WTC11 (cell line): Measurements from ENCODE around the gene GCSAML.

Experiments
- ATF1 ChIP-seq: sonication (generic); formaldehyde crosslinking; IDR thresholded peaks from 2 replicates; pipeline ENCODE4 v1.8.1; 2023; ENCODE audit warnings: mild to moderate bottlenecking, moderate library complexity, missing genetic modification reagents
- CREB1 ChIP-seq: sonication (generic); formaldehyde crosslinking; IDR thresholded peaks from 2 replicates; pipeline ENCODE4 v1.8.0; 2023; ENCODE audit warnings: mild to moderate bottlenecking, missing genetic modification reagents
- GABPB1 ChIP-seq: sonication (generic); formaldehyde crosslinking; IDR thresholded peaks from 2 replicates; pipeline ENCODE4 v1.8.1; 2023; ENCODE audit warnings: mild to moderate bottlenecking, missing genetic modification reagents
- GRHL2 ChIP-seq: fragments of 250-450 bp; sonication (Bioruptor Pico); IDR thresholded peaks from 2 replicates; pipeline ENCODE4 v1.8.0; 2022; ENCODE audit warnings: mild to moderate bottlenecking, moderate library complexity; ENCODE audit not compliant: insufficient replicate concordance, severe bottlenecking
- JUN ChIP-seq: sonication (generic); formaldehyde crosslinking; IDR thresholded peaks from 2 replicates; pipeline ENCODE4 v1.8.0; 2023; ENCODE audit warnings: mild to moderate bottlenecking, missing genetic modification reagents
- RELA ChIP-seq: sonication (generic); formaldehyde crosslinking; IDR thresholded peaks from 2 replicates; pipeline ENCODE4 v1.8.1; 2022; ENCODE audit warnings: missing genetic modification reagents, mild to moderate bottlenecking, borderline replicate concordance
- TF ChIP-seq, protein P1 (sequence below): fragments of 250-450 bp; sonication (Bioruptor Pico); IDR thresholded peaks from 2 replicates; pipeline ENCODE4 v2.1.2; 2022; ENCODE audit warnings: mild to moderate bottlenecking, moderate library complexity
- TF ChIP-seq, protein P2 (sequence below): sonication (generic); formaldehyde crosslinking; IDR thresholded peaks from 2 replicates; pipeline ENCODE4 v1.8.1; 2022; ENCODE audit warnings: low read depth, missing genetic modification reagents, borderline replicate concordance
- TF ChIP-seq, protein P3 (sequence below): fragments of 200-600 bp; IDR thresholded peaks from 2 replicates; pipeline ENCODE4 v1.8.0; 2022; ENCODE audit warnings: antibody characterized with exemption
- TF ChIP-seq, protein P4 (sequence below): sonication (generic); formaldehyde crosslinking; IDR thresholded peaks from 2 replicates; pipeline ENCODE4 v1.8.0; 2022; ENCODE audit warnings: mild to moderate bottlenecking, missing genetic modification reagents
- TF ChIP-seq, protein P5 (sequence below): fragments of 250-450 bp; sonication (Bioruptor Pico); IDR thresholded peaks from 2 replicates; pipeline ENCODE4 v1.9.0; 2021; ENCODE audit warnings: mild to moderate bottlenecking
- TF ChIP-seq, protein P6 (sequence below): sonication (generic); formaldehyde crosslinking; IDR thresholded peaks from 2 replicates; pipeline ENCODE4 v1.8.1; 2022; ENCODE audit warnings: mild to moderate bottlenecking, missing genetic modification reagents, moderate library complexity, borderline replicate concordance
- TF ChIP-seq, protein P7 (sequence below): sonication (generic); formaldehyde crosslinking; IDR thresholded peaks from 2 replicates; pipeline ENCODE4 v1.8.1; 2022; ENCODE audit warnings: mild to moderate bottlenecking, moderate library complexity, missing genetic modification reagents

DNA sequence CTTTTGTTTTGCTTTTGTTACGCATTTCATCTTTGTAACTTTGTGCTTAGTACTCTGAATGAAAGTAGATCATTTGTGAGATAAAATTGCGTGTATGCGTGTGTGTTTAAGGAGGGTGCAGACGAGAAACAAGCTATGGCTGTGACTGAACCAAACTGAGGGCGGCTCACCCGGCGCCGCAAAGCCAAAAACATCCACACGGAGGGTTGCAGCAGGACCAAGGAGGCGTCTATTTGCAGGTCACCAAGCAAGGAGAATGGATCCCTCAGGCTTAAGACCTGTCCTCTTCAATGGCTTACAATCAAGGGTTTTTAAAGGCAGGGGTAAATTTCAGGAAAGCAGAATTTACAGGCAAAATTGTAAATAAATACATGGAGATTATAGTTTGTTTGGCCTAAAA, 12.8 kb downstream of the GCSAML start:
- TF ChIP-seq, protein P1, sequence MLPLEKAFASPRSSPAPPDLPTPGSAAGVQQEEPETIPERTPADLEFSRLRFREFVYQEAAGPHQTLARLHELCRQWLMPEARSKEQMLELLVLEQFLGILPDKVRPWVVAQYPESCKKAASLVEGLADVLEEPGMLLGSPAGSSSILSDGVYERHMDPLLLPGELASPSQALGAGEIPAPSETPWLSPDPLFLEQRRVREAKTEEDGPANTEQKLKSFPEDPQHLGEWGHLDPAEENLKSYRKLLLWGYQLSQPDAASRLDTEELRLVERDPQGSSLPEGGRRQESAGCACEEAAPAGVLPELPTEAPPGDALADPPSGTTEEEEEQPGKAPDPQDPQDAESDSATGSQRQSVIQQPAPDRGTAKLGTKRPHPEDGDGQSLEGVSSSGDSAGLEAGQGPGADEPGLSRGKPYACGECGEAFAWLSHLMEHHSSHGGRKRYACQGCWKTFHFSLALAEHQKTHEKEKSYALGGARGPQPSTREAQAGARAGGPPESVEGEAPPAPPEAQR (CRISPR knock-in tag) = no peak
- TF ChIP-seq GABPB1 (CRISPR knock-in tag) (no peak), RELA (no peak), CREB1 (CRISPR knock-in tag) (no peak), ATF1 (CRISPR knock-in tag) (no peak), JUN (no peak), GRHL2 (no peak)
- TF ChIP-seq, protein P2, sequence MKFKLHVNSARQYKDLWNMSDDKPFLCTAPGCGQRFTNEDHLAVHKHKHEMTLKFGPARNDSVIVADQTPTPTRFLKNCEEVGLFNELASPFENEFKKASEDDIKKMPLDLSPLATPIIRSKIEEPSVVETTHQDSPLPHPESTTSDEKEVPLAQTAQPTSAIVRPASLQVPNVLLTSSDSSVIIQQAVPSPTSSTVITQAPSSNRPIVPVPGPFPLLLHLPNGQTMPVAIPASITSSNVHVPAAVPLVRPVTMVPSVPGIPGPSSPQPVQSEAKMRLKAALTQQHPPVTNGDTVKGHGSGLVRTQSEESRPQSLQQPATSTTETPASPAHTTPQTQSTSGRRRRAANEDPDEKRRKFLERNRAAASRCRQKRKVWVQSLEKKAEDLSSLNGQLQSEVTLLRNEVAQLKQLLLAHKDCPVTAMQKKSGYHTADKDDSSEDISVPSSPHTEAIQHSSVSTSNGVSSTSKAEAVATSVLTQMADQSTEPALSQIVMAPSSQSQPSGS (CRISPR knock-in tag) = no peak
- TF ChIP-seq, protein P3, sequence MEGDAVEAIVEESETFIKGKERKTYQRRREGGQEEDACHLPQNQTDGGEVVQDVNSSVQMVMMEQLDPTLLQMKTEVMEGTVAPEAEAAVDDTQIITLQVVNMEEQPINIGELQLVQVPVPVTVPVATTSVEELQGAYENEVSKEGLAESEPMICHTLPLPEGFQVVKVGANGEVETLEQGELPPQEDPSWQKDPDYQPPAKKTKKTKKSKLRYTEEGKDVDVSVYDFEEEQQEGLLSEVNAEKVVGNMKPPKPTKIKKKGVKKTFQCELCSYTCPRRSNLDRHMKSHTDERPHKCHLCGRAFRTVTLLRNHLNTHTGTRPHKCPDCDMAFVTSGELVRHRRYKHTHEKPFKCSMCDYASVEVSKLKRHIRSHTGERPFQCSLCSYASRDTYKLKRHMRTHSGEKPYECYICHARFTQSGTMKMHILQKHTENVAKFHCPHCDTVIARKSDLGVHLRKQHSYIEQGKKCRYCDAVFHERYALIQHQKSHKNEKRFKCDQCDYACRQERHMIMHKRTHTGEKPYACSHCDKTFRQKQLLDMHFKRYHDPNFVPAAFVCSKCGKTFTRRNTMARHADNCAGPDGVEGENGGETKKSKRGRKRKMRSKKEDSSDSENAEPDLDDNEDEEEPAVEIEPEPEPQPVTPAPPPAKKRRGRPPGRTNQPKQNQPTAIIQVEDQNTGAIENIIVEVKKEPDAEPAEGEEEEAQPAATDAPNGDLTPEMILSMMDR = no peak
- TF ChIP-seq, protein P4, sequence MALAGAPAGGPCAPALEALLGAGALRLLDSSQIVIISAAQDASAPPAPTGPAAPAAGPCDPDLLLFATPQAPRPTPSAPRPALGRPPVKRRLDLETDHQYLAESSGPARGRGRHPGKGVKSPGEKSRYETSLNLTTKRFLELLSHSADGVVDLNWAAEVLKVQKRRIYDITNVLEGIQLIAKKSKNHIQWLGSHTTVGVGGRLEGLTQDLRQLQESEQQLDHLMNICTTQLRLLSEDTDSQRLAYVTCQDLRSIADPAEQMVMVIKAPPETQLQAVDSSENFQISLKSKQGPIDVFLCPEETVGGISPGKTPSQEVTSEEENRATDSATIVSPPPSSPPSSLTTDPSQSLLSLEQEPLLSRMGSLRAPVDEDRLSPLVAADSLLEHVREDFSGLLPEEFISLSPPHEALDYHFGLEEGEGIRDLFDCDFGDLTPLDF = no peak
- TF ChIP-seq, protein P5, sequence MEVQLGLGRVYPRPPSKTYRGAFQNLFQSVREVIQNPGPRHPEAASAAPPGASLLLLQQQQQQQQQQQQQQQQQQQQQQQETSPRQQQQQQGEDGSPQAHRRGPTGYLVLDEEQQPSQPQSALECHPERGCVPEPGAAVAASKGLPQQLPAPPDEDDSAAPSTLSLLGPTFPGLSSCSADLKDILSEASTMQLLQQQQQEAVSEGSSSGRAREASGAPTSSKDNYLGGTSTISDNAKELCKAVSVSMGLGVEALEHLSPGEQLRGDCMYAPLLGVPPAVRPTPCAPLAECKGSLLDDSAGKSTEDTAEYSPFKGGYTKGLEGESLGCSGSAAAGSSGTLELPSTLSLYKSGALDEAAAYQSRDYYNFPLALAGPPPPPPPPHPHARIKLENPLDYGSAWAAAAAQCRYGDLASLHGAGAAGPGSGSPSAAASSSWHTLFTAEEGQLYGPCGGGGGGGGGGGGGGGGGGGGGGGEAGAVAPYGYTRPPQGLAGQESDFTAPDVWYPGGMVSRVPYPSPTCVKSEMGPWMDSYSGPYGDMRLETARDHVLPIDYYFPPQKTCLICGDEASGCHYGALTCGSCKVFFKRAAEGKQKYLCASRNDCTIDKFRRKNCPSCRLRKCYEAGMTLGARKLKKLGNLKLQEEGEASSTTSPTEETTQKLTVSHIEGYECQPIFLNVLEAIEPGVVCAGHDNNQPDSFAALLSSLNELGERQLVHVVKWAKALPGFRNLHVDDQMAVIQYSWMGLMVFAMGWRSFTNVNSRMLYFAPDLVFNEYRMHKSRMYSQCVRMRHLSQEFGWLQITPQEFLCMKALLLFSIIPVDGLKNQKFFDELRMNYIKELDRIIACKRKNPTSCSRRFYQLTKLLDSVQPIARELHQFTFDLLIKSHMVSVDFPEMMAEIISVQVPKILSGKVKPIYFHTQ (CRISPR knock-in tag) = no peak
- TF ChIP-seq, protein P6, sequence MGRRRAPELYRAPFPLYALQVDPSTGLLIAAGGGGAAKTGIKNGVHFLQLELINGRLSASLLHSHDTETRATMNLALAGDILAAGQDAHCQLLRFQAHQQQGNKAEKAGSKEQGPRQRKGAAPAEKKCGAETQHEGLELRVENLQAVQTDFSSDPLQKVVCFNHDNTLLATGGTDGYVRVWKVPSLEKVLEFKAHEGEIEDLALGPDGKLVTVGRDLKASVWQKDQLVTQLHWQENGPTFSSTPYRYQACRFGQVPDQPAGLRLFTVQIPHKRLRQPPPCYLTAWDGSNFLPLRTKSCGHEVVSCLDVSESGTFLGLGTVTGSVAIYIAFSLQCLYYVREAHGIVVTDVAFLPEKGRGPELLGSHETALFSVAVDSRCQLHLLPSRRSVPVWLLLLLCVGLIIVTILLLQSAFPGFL (CRISPR knock-in tag) = no peak
- TF ChIP-seq, protein P7, sequence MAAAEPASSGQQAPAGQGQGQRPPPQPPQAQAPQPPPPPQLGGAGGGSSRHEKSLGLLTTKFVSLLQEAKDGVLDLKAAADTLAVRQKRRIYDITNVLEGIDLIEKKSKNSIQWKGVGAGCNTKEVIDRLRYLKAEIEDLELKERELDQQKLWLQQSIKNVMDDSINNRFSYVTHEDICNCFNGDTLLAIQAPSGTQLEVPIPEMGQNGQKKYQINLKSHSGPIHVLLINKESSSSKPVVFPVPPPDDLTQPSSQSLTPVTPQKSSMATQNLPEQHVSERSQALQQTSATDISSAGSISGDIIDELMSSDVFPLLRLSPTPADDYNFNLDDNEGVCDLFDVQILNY (CRISPR knock-in tag) = no peak
